GM18873 (cell line): ENCODE measurements around the gene PTPRN2.

Source experiments
- ATAC-seq: cut with Tn5 transposase; IDR thresholded peaks from one replicate; pipeline ENCODE4 v1.9.1; 2021; ENCODE audit warnings: mild to moderate bottlenecking, moderate library complexity, moderate number of reproducible peaks; ENCODE audit not compliant: unreplicated experiment, low FRiP score

The PTPRN2 gene

GRCh38 chr7:158498443-158499081 lies 89.1 kb downstream of the PTPRN2 start:
- no peak for ATAC-seq

DNA sequence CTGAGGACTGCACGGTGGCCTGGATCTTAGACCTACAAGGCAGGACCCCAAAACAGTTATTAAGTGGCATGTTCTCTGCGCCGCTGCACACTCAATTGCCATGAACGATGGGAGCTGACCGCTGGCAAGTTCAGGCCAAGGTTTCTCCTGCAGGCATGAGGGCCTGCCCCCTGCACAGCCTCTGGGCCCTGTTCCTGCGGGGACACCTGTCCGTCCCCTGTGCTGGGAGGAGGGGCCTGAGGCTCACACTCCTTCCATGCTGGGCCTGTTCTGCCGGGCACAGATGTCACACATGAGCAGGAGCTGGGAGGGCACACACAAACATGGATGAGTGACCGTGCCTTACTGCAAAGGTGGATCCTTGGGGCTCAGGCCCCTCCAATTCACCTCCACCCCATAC lies 90.0 kb downstream of the PTPRN2 start:
- no peak for ATAC-seq

GRCh38 chr7:158495786-158496185 lies 91.8 kb downstream of the PTPRN2 start:
- ATAC-seq, result no peak

DNA sequence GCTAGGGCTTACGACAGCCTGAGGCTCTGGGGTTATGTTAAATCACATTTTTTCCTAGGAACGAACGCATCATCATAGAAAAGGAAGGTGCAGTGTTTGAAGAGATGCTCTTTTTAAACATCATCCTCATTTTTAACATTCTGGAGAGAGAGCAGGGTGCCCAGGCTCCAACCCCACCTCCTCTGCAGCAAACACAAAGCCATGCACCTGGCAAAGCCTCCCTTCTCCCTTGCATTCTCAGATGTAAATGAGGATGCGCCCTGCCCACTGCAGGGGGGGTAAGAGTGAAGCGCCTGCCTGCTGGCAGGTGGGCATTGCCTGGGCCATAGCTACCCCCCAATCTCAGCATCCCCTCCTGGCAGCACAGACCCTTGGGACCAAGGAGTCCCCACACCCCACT lies 92.4 kb downstream of the PTPRN2 start:
- ATAC-seq, result no peak

DNA sequence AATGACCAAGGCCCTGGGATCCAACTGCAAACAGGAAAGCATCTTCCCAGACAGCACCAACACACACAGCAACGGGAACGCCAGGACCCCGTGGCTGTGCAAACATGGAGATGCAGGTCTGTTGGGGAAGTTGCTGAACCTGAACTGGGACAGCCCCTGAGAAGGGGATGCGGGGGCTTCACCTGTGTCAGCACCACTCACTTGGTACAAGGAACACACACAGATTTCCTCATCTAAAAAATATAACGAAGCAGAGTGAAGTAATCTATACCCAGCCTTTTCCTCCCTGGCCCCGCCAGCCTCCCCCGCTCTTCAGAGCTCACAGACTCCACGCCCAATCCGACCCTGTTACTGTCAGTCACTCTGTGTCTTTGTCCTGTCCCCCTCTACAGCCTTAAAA lies 93.0 kb downstream of the PTPRN2 start:
- no peak for ATAC-seq

DNA sequence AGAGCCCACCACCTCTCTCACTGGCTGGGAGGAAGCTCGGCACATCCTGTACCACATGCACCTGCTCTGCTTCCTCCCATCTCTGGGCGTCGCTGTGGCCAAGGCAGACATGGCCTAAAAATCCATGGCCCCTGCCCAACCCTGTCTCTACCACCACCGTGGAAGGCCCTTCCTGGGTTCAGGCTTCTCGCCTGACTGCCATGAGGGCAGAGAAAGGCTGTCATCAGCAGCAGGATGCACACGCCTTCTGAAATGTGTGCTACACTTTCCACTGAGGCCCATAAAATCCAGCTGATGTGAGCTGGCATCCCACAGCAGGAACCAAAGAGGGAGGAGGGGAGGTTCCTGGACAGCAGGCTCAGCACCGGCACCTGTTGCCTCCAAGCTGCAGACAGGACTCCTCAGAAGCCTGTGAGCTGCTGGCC lies 93.4 kb downstream of the PTPRN2 start:
- no peak for ATAC-seq

GRCh38 chr7:158492367-158492764 lies 95.3 kb downstream of the PTPRN2 start:
- no peak for ATAC-seq

DNA sequence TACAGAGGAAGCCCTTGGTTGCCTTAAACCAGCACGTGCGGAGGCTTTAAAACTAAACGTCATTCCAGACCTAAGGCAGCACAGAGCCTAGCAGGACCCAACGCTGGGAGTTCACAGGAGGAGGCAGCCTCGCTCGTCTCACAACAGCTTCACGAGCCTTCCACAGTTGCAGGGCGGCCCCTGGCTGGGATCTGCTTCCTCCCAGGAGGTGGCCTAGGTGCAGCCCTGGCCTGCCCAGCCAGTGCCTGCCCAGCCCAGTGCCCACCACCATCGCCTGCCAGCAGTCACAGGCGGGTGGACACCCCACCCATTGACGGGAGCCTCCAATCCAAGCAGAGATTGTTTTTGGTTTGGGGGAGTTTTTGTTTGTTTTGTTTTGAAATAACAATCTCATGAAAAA lies 96.5 kb downstream of the PTPRN2 start:
- ATAC-seq, result no peak

DNA sequence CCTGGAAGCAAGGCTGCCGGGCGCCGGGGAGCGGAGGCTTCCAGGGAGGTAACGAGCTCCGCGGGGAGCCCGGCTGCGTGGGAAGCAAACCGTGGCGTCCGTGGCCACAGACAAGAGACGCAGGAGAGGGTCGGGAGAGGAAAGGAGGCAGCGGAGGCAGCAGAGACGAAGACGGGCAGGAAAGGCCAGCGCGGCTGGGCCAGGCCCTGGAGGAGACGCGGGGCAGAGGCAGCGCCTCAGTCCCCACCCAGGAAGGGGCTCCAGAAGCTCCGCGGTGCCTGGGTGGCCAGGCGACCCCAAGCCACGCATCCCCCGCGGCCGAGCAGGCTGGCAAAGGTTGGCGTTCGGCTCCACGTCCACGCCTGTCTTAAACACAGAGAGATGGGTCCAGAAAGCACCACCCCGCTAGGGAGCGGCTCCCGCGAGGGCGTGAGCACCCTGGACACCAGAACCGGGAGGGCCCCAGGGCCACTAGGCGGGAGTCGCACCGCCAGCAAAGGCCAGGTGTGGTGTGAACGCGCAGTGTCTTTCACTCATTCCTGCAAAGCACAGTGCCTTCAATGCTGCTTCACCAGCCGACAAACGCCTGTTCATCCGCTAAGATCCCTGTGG lies 97.3 kb downstream of the PTPRN2 start:
- no peak for ATAC-seq

DNA sequence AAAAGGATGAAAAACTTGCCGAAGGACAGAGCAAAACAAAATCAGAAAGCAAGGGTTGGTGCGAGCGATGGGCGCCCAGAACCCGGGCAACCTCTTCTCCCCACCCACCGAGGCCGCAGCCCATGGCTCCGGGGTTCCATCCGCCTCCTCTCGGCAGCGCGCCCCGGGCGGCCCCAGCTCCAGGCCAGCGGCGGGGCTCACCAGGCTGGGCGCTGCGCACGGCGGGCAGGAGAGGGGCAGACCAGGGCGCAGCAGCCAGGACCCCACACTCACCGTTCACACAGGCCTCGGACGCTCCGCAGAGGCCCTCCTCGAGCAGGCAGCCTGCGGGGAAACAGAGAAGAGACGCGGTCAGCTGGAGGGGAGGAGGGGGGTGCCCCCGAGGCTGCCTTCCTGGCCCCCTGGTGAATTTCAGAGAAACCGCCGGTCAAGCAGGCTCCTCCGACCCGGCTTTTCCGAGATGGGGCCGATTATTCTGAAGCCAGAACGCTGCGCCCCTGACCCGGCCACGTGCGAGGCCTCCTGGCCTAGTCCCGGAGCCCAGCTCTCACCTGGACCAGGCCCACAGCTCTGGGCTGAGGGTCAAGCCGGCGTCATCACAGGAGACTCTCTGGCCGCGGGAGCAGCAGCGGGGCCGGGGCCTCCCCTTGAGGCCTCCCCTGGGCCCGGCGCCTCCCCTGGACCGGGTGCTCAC lies 98.0 kb downstream of the PTPRN2 start:
- ATAC-seq, result no peak

DNA sequence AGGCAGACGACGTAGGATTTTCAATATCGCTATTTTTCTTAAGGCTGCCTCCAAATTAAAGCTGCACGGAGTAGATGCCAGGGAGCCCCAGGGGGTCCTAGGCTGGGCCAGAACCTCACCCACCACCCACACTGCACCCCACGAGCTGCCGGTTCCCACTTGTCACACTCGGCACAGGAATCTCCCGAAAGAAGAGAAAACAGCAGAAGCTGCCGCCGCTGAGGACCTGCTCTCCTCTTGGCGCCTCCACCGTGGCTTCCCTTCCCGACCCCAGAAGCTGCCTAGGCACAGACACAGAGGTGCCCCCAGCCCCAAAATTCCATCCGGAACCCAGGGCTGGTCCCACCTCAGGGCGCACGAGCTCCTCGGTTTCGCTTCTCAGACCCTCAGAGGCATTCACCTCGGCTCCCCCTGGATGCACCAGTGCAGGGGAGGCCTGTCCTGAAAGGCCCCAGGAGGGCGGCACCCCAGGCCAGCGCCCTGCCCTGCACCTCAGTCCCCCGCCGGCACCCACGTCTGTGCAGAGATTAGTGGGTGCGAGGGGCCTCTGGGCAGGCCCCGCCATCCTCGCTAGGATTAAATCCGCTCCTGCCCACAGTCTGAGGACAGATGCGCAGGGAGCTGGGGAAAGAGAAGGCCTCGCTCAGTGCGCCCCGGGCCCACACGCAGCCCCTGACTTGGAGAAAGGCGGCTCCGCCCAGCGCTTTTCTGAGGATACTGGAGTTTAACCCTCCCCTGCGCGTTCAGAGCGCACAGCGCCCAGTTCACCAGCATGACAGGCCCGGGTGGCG lies 99.2 kb downstream of the PTPRN2 start:
- no peak for ATAC-seq

GRCh38 chr7:158487631-158488151 lies 99.9 kb downstream of the PTPRN2 start:
- no peak for ATAC-seq

GRCh38 chr7:158486919-158487318 lies 100.7 kb downstream of the PTPRN2 start:
- ATAC-seq, result no peak

- ATAC-seq, result no peak
These were observed 102.7 kb downstream of the PTPRN2 start for GRCh38 chr7:158484801-158485531.

GRCh38 chr7:158482480-158482879 lies 105.1 kb downstream of the PTPRN2 start:
- ATAC-seq, result no peak

GRCh38 chr7:158479664-158480025 lies 108.0 kb downstream of the PTPRN2 start:
- no peak for ATAC-seq

DNA sequence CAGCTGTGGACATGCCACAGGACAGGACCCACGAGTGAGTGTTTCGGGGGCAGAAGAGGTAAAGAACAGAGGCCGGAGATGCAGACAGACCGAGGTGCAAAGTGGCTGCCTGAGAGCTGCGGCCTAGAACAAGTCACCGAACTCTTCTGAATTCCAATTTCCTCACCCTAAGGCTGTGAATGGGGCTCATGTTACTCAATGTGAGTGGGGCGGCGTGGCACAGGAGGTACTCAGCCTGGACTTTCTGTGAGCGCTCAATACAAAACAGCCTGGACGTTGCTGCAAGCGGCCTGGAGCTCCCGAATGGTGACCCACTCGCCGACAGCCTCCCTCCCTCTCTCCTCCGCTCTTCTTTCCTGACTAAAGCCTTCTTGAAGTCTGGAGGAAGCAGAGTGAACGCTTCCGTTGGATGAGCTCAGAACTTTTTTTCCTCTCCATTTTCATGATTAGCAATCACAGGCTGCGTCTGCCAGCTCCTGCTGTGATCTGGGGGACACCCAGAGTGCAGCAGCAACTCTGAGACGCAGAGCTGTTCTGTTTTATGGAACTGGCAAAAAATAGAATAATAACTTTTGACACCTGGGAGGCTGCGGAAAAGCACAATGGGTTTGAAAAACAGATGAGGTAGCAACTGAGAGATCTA lies 108.5 kb downstream of the PTPRN2 start:
- ATAC-seq, result no peak

DNA sequence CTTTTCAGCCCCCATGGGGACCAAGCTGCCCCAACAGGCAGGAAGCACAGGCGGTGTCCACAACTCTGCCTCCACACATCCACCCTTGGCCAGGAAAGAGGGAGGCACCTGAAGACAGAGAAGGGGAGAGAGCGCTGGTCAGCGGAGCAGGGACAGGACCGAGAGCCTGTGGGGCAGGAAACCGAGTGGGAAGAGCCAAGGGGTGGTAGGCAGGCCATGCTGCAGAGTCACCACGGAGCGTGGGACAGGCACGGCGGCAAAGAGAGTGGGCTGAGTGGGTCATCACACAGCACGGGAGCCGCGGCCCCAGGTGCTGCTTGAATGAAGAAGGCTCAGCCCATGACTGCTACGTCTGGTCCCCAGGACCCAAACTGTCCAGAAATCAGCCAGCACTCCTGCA lies 109.8 kb downstream of the PTPRN2 start:
- no peak for ATAC-seq

DNA sequence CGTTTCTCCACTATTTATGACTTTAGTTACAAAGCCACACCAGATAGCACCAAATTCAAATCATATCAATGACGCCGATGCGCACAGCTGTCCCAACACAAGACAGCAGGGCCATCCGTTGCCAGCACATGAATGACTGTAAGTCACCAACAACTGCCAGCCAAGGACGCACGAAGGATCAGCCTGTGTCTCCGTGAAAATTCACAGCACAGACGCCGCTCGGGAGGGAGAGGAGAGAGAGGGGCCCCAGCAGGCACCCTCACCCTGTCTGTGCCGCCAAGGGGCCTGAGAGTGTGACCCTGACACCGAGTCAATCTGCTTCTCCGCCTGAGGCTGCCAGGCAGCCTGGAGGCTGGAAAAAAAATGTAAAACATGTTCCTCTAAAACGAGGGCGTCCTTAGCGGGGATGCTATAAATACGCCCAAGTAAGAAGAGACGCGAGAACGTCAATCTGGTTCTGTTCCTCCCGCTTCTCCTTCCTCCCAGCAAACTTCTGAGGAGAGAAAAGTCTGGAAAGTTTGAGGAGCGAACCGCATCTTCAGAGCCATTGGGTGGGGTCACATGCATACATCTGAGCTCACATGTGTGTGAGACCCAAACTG lies 111.2 kb downstream of the PTPRN2 start:
- ATAC-seq, result no peak
